ENCODE measurements around the gene PBX1.

DNA sequence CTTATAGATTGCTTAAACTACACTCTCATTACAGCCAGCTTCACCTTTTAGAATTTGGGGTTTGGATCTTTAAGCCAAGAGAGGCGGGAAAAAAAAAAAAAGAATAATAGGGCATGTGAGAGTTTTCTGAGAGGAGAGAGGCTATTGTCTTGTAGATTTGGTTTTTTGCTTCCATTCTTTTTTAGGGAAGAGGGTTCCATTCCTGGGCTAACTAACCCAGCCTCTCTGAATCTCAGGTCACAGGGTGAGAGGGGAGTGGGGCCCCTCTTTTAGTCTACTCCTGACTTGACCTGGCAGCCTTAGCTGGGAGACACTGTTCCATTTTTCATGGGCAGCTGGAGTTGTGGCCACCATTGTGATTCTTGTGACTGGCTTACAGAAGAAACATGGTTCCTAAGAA is 24.2 kb downstream of the PBX1 start:
- TF ChIP-seq, protein P1, sequence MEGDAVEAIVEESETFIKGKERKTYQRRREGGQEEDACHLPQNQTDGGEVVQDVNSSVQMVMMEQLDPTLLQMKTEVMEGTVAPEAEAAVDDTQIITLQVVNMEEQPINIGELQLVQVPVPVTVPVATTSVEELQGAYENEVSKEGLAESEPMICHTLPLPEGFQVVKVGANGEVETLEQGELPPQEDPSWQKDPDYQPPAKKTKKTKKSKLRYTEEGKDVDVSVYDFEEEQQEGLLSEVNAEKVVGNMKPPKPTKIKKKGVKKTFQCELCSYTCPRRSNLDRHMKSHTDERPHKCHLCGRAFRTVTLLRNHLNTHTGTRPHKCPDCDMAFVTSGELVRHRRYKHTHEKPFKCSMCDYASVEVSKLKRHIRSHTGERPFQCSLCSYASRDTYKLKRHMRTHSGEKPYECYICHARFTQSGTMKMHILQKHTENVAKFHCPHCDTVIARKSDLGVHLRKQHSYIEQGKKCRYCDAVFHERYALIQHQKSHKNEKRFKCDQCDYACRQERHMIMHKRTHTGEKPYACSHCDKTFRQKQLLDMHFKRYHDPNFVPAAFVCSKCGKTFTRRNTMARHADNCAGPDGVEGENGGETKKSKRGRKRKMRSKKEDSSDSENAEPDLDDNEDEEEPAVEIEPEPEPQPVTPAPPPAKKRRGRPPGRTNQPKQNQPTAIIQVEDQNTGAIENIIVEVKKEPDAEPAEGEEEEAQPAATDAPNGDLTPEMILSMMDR (IDR thresholded peaks at IDR 0.05; ENCODE audit: low read depth, low read length, poor library complexity, severe bottlenecking): no peak
- no peak for TF ChIP-seq EZH2phosphoT487 (IDR thresholded peaks at IDR 0.05; ENCODE audit: borderline replicate concordance, low read length)

Data from DOHH2 (cell line).